ENCODE measurements around the gene HMX1. TPM values are rescaled to one million over a fixed set of nuclear protein-coding genes. Genes with fewer than 3 reads are reported as not detected.

HMX1 gene
- total and polyA plus RNA-seq, 2 donors (not counting 1 experiment from before 2014, with no cell fraction given) = not detected

DNA sequence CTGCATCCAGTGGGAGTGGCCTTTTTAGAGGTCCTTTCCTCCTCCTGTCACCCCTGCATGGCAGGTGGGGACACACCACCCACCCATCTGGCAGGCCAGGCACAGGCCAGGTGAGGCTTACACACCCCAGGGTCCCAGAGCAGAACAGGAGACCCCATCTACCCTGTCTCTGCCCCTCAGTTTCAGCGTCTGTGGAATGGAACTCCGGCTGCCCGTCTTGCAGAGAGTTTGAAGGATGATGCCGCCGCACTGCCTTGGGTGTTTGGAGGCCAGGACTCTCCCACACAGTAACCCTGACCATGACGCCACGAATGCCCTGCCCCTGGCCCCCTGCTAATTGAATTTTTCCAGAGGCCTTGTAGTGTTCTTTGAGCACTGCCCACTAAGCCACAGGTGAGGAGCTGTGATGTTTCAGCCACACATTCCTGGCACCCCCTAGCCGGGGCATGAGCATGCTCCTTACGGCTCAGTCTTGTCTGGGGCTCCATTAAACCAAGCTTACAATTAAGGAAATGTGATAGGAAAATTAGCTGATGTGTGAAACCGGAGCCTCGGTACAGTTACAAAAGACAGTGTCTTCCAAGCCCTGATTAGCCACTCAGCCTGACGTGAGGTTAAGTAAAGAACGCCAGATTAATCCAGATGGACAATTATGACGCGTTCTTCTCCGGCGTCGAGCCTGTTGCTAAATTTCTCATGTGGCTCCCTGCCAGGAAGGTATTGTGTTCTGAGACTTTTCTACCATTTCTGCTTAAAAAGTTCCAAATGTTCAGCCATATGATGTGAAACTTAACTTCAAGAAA is 39.3 kb downstream of the HMX1 start:
- Mint-ChIP-seq H3K9me3 (ENCODE audit: insufficient read depth) (no peaks in the 10 kb centered on the region), H3K27ac (no peak overlapping the region), H3K4me3 (no peak overlapping the region), H3K27me3 (no peaks in the 10 kb centered on the region), H3K4me1 (no peaks in the 10 kb centered on the region)
- H3K36me3 ChIP-seq (replicated peaks in 1 of 2; ENCODE audit: control extremely low read depth in 1 of 2, control insufficient read depth in 1 of 2, extremely low read depth in 1 of 2, insufficient read depth in 2 of 2, low read length in 1 of 2) = no peaks in the 10 kb centered on the region
- no peak overlapping the region for H3K9ac ChIP-seq (ENCODE audit: low read length)
- H3K27me3 ChIP-seq (replicated peaks in 1 of 4; ENCODE audit: control extremely low read depth in 1 of 4, control insufficient read depth in 3 of 4, insufficient read depth in 4 of 4, low read length in 3 of 4) = no peaks in the 10 kb centered on the region
- H3K9me3 ChIP-seq (ENCODE audit: control extremely low read depth in 1 of 3, control insufficient read depth in 2 of 3, insufficient read depth in 1 of 3, low read length in 2 of 3) = peaks cover 0 to 12% (median 2%) of the 10 kb centered on the region in 3 donors
- H3K4me1 ChIP-seq (ENCODE audit: control insufficient read depth in 2 of 2, insufficient read depth in 2 of 2, low read length in 2 of 2) = no peaks in the 10 kb centered on the region
- no peak for DNase-seq
- CTCF ChIA-PET = no interaction called here
- H3K4me3 ChIP-seq (ENCODE audit: control extremely low read depth in 1 of 5, extremely low read depth in 1 of 5, insufficient read depth in 1 of 5, low read depth in 2 of 5, low read length in 4 of 5) = no peak overlapping the region
- no peak overlapping the region for H3K27ac ChIP-seq (ENCODE audit: low read length in 2 of 2)
- ATAC-seq (ENCODE audit: low read depth) = no peak
- TF ChIP-seq EZH2 (IDR thresholded peaks at IDR 0.05; ENCODE audit: borderline replicate concordance, insufficient read depth, low read depth, low read length, poor library complexity, severe bottlenecking) = no peak
- TF ChIP-seq, protein P1, sequence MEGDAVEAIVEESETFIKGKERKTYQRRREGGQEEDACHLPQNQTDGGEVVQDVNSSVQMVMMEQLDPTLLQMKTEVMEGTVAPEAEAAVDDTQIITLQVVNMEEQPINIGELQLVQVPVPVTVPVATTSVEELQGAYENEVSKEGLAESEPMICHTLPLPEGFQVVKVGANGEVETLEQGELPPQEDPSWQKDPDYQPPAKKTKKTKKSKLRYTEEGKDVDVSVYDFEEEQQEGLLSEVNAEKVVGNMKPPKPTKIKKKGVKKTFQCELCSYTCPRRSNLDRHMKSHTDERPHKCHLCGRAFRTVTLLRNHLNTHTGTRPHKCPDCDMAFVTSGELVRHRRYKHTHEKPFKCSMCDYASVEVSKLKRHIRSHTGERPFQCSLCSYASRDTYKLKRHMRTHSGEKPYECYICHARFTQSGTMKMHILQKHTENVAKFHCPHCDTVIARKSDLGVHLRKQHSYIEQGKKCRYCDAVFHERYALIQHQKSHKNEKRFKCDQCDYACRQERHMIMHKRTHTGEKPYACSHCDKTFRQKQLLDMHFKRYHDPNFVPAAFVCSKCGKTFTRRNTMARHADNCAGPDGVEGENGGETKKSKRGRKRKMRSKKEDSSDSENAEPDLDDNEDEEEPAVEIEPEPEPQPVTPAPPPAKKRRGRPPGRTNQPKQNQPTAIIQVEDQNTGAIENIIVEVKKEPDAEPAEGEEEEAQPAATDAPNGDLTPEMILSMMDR (IDR thresholded peaks at IDR 0.05) = no peak
- 92% methylated on average over 13 of the region's 18 CpGs for WGBS (ENCODE audit: insufficient coverage)
- intact Hi-C loops (cut with micrococcal nuclease) = no loop called here
- no peaks in the 10 kb centered on the region for H3K79me2 ChIP-seq (ENCODE audit: control insufficient read depth, insufficient read depth, low read length)
- no peaks in the 10 kb centered on the region for H4K20me1 ChIP-seq (ENCODE audit: control insufficient read depth, insufficient read depth, low read length, poor library complexity, severe bottlenecking)
- no peak overlapping the region for H2AFZ ChIP-seq (ENCODE audit: insufficient read depth, low read depth, low read length, poor library complexity, severe bottlenecking)
- no peak overlapping the region for H3K4me2 ChIP-seq (replicated peaks; ENCODE audit: low read depth, low read length, poor library complexity, severe bottlenecking)
- POLR2A ChIA-PET = no interaction called here

Data from B cell (primary cell).